IPS-15b (cell line): ENCODE results near the gene SLC7A6OS.

Experiments used
- H3K27me3 ChIP-seq: one replicate; pipeline ENCODE4 v1.6.1; 2013; ENCODE audit warnings: low read length; ENCODE audit not compliant: control insufficient read depth, insufficient read depth
- H3K36me3 ChIP-seq: one replicate; pipeline ENCODE4 v1.6.1; 2013; ENCODE audit warnings: low read length; ENCODE audit not compliant: control insufficient read depth, insufficient read depth
- H3K4me1 ChIP-seq: one replicate; pipeline ENCODE4 v1.6.1; 2013; ENCODE audit warnings: mild to moderate bottlenecking, low read length; ENCODE audit not compliant: control insufficient read depth, insufficient read depth
- H3K4me3 ChIP-seq: one replicate; pipeline ENCODE4 v1.5.1; 2013; ENCODE audit warnings: low read depth, low read length
- H3K9ac ChIP-seq: one replicate; pipeline ENCODE4 v1.6.1; 2013; ENCODE audit warnings: low read depth, mild to moderate bottlenecking, low read length
- H3K9me3 ChIP-seq: one replicate; pipeline ENCODE4 v1.6.1; 2013; ENCODE audit warnings: mild to moderate bottlenecking, low read length; ENCODE audit not compliant: control insufficient read depth, insufficient read depth

Gene SLC7A6OS

DNA sequence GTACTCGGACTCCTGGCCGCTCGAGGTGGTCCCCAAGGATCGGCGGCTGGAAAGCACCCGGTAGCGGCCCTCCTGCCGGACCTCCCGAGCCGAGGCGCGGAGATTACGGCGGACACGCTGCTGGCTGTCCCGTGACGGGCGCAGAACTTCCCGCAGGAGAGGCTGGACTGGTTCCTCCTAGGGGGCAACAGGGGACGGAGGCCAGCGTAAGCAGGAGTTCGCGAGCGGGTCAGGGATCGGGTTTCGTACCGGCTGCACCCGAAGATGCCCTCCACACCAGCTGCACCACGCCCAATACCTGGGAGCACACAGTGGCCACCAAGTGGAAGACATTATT, 341 bp downstream of the SLC7A6OS start:
- Histone ChIP-seq H3K4me3 (peak overlapping the region; percentile 98), H3K9me3 (no peaks in the 10 kb centered on the region), H3K36me3 (peaks cover 10% of the 10 kb centered on the region), H3K9ac (peak overlapping the region; percentile 97), H3K4me1 (peaks cover 3% of the 10 kb centered on the region), H3K27me3 (no peaks in the 10 kb centered on the region)

- Histone ChIP-seq H3K27me3 (no peaks in the 10 kb centered on the region), H3K36me3 (peaks cover 10% of the 10 kb centered on the region), H3K4me1 (peaks cover 3% of the 10 kb centered on the region), H3K9me3 (no peaks in the 10 kb centered on the region), H3K4me3 (peak overlapping the region; percentile 98), H3K9ac (peak overlapping the region; percentile 97)
Observed at GRCh38 chr16:68309799-68310198, 947 bp downstream of the SLC7A6OS start.

DNA sequence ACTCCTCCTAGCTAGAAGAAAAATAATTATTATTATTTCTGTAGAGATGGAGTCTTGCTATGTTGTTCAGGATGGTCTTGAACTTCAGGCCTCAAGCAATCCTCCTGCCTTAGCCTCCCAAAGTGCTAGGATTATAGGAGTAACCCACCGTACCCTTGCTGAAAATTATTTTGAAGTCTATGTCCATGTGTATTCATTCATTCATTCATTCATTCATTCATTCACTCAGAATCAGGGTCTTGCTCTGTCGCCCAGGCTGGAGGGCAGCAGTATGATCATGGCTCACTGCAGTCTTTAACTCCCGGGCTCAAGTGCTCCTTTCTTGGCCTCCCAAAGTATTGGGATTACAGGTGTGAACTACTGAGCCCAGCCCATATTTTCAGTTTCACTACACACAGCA, 4.1 kb downstream of the SLC7A6OS start:
- H3K9ac ChIP-seq, result no peak overlapping the region
- peaks cover 3% of the 10 kb centered on the region for H3K4me1 ChIP-seq
- H3K27me3 ChIP-seq, result no peaks in the 10 kb centered on the region
- no peak overlapping the region for H3K4me3 ChIP-seq
- no peaks in the 10 kb centered on the region for H3K9me3 ChIP-seq
- peaks cover 12% of the 10 kb centered on the region for H3K36me3 ChIP-seq

DNA sequence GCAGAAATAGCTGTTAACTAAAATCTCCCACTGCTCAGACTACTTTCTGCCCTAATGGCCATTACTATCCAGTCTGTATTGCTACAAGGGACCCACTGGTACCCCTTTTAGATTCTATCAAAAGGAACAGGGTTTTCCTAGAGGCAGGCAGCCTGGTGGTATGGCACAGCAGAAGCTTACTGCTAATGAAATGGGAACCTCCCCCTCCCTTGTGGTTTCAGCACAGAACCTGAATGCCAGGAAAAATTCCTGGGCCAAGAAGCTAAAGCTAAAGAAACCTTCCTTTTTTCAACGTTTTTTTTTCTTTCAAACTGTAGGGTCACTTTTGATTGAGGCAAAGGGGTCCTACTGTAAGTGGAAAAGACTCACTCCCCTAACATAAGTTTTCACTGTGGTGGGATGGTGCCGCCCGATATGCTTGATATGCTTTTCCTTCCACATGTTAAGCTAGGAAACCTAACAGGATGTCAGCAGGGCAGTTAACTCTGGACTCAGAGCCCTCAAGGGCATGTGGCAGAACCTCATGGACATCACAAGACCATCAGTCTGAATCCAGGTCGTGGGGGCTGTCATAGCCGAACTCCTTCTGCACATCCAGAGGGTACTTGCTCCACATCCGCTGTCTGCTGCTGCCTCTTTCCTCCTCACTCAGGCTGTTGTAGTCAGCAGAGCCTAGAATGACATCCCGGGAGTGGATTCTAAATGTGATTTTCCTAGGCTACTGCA, 9.8 kb downstream of the SLC7A6OS start:
- Histone ChIP-seq H3K36me3 (peaks cover 20% of the 10 kb centered on the region), H3K4me3 (no peak overlapping the region)

DNA sequence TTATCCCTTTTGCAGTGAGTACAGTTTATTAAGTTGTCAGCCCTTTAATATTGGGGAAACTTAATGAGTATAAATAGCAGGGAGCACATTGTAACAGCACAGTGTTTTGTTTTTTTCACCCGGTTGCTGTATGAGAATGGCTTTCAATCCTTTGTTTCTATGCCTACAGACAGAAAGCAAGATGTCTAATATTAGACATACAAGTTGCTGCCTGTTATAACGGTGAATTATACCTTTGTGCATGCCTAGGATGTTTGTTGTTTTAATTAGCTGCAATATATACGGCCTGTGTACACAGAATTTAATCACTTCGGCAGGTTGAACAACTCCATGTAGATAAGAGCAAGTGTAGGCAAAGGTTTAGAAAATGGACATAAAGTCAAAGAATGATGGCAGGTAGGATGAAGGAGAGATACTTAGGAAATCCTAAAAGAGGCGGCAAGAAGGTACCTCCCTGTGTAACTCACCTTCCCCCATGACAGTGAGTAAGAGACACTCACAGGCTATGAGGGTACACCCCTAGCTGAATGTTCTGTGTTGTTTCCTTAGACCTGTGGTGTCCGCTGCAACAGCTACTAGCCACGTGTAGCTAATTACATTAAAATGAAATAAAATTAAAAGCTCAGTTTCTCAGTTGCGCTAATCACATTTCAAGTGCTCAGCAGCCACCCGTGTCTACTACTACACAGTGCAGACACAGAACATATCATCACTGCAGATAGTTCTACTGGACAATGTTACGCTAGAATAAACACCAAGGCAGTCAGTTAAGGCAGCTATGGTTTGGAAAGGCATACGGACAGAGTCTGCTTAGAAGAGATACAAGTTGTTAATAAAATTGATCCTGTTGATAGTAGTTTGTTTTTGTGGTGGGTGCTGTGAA, 10.9 kb downstream of the SLC7A6OS start:
- no peaks in the 10 kb centered on the region for H3K9me3 ChIP-seq
- no peaks in the 10 kb centered on the region for H3K4me1 ChIP-seq
- no peak overlapping the region for H3K9ac ChIP-seq
- no peaks in the 10 kb centered on the region for H3K27me3 ChIP-seq
- H3K36me3 ChIP-seq, result peaks cover 18% of the 10 kb centered on the region
- no peak overlapping the region for H3K4me3 ChIP-seq

More for the DNA sequence above, 9.8 kb downstream of the SLC7A6OS start:
- no peaks in the 10 kb centered on the region for H3K4me1 ChIP-seq
- no peaks in the 10 kb centered on the region for H3K9me3 ChIP-seq
- H3K27me3 ChIP-seq, result no peaks in the 10 kb centered on the region
- H3K9ac ChIP-seq, result no peak overlapping the region

DNA sequence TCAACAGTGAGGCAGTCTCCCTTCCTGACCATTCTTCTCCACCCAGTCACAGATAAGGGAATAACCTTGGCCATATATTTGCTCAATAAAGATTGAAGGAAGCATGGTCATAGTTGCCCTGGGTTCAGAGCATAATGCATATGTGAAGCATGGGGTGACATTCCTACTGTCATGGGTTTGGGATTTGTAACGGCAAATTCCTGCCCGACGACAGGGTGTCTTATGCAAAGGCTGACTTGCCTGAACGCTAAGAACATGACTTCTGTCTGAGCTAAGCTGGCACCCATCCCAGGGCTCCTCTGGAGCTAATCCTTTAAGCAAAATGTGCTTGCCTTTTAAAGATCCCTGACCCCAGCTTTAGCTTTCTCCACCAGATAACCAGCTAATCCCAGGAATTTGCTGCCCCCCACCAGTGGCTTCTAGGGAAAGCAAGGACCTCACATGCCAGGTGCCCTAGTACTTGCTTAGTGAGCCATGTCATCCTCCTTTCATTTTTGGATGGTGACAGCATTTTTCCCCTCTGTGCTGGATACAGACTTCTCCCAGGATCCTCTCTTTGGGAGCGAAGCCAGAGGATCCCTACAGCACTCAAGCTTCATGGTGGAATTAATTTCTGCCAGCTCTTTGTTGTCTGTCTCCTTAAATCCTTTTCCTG, 11.7 kb downstream of the SLC7A6OS start:
- peaks cover 18% of the 10 kb centered on the region for H3K36me3 ChIP-seq
- H3K4me1 ChIP-seq, result no peaks in the 10 kb centered on the region
- H3K27me3 ChIP-seq, result no peaks in the 10 kb centered on the region
- H3K9me3 ChIP-seq, result no peaks in the 10 kb centered on the region
- H3K4me3 ChIP-seq, result no peak overlapping the region
- no peak overlapping the region for H3K9ac ChIP-seq

GRCh38 chr16:68298312-68298711, 12.4 kb downstream of the SLC7A6OS start:
- H3K36me3 ChIP-seq, result peaks cover 19% of the 10 kb centered on the region
- H3K27me3 ChIP-seq, result no peaks in the 10 kb centered on the region
- H3K4me1 ChIP-seq, result no peaks in the 10 kb centered on the region

GRCh38 chr16:68297908-68298307, 12.8 kb downstream of the SLC7A6OS start:
- Histone ChIP-seq H3K36me3 (peaks cover 19% of the 10 kb centered on the region), H3K9me3 (no peaks in the 10 kb centered on the region), H3K4me1 (no peaks in the 10 kb centered on the region), H3K4me3 (no peak overlapping the region), H3K27me3 (no peaks in the 10 kb centered on the region), H3K9ac (no peak overlapping the region)

More at GRCh38 chr16:68298312-68298711, 12.4 kb downstream of the SLC7A6OS start:
- no peak overlapping the region for H3K4me3 ChIP-seq
- H3K9me3 ChIP-seq, result no peaks in the 10 kb centered on the region
- H3K9ac ChIP-seq, result no peak overlapping the region

DNA sequence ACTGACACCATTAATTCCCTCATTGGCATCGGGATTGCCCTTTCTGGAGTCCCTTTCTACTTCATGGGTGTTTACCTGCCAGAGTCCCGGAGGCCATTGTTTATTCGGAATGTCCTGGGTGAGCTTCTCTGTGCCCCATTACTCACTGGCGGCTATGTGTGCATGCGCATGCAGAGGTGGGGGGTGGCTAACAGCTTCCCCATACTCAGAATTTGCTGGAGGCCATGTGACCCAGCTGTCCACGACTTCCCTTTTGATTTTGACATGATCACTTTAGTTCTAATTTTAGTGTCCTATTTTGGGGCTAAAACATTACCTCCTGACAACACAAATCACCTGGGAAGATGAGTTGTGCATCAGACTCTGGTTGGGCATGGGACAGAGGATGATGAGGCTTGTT, 14.1 kb downstream of the SLC7A6OS start:
- Histone ChIP-seq H3K9ac (no peak overlapping the region), H3K27me3 (no peaks in the 10 kb centered on the region), H3K9me3 (no peaks in the 10 kb centered on the region), H3K36me3 (peaks cover 20% of the 10 kb centered on the region), H3K4me3 (no peak overlapping the region), H3K4me1 (no peaks in the 10 kb centered on the region)

DNA sequence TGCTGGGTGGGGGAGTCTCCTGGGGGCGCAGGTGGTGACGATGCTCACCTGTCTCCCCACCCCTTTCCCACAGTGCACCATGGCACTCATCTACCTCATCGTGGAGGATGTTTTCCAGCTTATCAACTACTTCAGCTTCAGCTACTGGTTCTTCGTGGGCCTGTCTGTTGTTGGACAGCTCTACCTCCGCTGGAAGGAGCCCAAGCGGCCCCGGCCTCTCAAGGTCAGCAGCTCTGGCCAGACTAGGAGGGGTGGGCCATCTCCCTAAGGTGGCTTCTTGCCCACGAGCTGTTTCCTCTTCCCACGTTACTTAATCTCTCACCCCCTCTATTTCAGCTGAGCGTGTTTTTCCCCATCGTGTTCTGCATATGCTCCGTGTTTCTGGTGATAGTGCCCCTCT, 14.5 kb downstream of the SLC7A6OS start:
- H3K27me3 ChIP-seq, result no peaks in the 10 kb centered on the region
- no peaks in the 10 kb centered on the region for H3K9me3 ChIP-seq
- no peaks in the 10 kb centered on the region for H3K4me1 ChIP-seq
- H3K4me3 ChIP-seq, result no peak overlapping the region
- H3K9ac ChIP-seq, result no peak overlapping the region
- peaks cover 24% of the 10 kb centered on the region for H3K36me3 ChIP-seq

DNA sequence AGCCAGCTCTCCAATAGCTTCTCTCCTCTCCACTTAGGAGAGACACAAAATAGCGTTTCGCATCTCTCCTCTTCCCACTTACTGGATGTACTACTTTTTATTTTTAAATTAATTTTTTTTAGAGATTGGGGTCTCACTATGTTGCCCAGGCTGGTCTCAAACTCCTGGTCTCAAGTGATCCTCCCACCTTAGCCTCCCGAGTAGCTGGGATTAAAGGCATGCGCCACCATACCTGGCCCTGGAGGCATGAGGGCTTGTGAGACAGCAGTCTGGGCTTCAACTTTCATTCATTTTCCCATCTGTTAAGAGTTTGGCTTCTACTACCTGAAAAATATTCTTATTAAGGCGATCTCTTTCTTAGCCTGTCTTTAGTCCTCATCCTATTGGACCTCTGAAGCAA, 18.3 kb downstream of the SLC7A6OS start:
- Histone ChIP-seq H3K27me3 (no peaks in the 10 kb centered on the region), H3K4me1 (no peaks in the 10 kb centered on the region), H3K9ac (no peak overlapping the region), H3K4me3 (no peak overlapping the region), H3K36me3 (peaks cover 38% of the 10 kb centered on the region), H3K9me3 (no peaks in the 10 kb centered on the region)
